HG03103 (cell line): ENCODE measurements around the gene IQGAP2.
"Not testable (repeated sequence)": the region's sequence is repeated elsewhere in the genome, so short reads cannot be mapped to it uniquely, and the experiment has no call there.

Source experiments
- ATAC-seq: cut with Tn5 transposase; IDR thresholded peaks from one replicate; pipeline ENCODE4 v1.9.1; 2021; ENCODE audit warnings: low read depth; ENCODE audit not compliant: unreplicated experiment

Gene IQGAP2

DNA sequence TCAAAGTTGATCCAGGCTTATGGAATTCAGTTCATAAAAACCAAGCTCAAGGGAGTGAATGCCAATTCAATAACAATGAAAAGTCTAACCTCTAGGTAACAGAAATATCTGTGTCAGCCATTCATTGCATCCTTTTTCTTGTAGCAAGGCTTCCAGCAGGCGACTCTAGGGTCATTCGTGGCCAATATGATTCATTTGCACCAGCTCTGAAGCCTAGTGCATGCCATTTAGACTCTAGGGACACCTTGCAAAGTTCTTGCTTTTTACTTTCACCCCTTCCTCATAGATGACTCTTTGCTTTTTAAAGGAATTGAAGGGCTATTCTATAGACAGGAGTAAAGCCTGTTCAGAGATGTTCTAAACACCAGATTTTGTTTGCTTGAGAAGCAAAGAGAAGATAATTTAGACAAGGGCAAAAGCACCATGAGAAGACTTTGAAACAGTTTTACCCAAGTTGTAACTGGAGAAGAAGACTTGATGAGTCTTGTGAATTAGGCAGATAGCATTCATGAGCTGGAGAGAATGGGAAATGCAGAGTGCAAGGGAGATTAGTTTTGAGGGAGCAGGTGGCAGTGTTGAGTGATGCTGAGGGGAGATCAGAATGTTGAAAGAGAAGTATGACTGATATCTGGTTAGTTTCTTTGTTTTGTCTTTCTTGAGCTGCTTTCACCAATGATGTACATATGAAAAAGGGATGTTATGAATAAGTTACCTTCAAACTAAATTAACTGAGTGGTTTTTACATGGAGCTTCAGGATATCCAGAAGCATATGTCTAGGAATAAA lies 125.7 kb downstream of the IQGAP2 start:
- ATAC-seq = no peak

DNA sequence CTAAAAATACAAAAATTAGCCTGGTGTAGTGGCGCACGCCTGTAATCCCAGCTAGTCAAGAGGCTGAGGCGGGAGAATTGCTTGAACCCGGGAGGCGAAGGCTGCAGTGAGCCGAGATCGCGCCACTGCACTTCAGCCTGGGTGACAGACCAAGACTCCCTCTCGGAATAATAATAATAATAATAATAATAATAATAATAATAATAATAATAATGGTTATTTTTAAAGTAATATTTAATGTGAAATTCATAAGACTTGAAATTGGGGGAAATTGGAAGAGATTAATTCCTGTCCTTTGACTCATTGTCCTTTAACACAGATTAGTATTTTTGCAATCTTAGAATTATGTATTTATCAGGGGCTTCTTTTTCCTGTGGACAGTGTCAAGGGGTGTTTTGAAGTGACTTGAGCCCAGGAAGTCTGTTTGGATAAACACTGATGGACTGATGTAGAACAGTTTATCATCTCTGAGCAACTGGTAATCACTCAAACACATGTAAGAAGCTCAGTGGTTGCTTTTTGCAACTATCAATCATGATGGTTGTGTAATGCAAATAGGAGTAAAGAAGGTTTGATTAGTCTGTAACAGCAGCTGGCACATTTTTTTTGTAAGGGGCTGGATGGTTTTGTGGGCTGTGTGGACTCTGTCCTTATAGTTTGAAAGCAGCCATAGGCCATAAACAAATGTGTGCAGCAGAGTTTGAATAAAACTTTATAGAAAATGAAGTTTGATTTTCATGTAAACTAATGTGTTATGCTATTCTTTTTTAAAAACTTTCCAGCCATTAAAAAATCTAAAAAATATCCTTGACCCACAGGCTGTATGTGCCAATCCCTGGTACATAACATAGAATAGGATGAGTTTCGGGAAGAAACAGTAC lies 126.6 kb downstream of the IQGAP2 start:
- no peak for ATAC-seq

DNA sequence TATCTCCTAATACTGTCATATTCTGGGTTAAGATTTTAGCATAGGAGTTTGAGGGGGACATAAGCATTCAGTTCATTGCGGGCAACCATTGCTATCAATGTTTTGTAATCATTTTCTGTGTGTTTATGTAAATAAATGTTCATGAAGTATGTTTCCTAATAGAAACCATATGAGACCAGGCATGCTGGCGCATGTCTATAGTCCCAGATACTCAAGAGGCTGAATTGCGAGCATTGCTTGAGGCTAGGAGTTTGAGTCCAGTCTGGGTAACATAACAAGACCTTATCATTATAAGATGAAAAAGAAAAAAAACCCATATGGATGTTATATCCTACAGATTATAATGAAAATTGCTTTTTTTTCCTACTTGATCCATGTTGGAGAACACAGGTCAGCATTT lies 129.0 kb downstream of the IQGAP2 start:
- no peak for ATAC-seq

DNA sequence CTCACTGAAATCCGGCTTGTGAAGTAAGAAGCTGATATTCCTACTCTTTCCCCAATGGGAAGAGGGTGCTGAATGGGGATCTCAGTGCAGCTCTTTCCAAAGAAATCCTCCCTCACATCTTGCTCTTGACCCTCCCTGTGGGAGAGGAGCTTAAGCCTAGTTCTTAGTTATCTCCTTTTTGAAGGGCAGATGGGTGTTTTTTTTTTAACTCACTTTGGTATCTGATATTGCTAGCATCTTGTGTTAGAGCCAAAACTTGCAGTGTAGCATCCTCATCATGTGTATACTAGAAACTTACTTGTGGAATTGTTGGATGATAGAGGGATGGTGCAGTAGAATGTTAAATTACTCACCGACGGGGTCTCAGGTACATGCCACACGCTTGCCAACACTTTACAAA lies 129.9 kb downstream of the IQGAP2 start:
- ATAC-seq = no peak

DNA sequence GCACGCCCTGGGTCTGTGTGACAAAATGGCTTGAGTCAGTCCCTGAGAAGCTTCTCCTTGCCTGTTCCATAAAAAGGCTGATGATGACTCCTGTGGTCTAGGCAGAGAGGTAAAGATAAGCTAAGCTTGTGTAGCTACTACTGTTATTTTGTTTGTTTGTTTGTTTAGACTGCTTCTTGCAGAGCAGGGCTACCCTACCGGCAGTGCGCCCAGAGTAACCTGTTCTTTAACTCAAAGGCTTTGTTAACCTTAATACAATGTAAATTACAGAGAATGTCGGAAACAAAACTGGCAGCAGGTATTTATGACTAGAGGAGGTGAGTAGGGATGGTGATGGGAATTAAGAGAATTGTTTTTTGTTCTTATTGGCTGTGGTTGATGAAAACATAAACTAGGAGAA lies 132.5 kb downstream of the IQGAP2 start:
- ATAC-seq = no peak

DNA sequence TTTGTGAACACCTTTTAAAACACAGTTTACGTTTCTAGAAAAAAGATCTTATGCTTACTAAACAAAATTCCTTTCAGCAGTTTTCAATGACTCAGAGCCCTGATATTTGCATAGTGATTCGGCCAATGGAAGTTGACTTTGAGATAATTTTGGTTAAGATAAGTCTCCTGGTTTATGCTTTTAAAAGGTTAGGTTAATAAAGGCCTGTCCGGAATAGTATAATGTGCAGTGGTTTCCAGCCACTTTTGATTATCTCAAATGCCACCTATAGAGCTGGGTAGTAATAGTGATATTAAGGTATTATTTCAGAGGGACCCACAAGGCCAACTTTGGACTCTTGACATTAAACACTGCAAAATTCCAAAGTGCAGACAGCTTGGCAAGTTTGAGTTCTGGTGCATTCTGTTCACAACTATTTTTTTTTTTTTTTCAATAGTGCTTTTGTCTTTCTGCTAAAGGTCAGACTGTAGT lies 134.0 kb downstream of the IQGAP2 start:
- ATAC-seq = no peak

DNA sequence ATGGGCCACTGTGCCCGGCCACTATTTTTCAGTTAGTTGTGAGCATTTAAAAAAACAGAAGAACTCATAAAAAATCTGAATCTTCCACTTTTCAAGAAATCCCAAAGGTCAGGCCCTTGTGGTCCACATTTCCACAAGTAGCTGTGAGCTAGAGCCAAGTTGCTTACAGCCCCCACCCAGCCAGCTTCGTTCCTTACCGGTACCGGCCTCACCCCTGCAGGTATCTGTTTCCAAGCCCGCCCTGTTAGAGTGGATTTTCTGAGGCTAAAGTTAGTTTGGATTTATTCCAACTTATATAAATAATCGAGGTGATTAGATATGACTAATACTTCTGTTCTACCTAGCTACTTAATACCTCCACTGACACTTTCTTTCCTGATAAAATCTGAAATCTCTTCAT lies 139.2 kb downstream of the IQGAP2 start:
- ATAC-seq = no peak

DNA sequence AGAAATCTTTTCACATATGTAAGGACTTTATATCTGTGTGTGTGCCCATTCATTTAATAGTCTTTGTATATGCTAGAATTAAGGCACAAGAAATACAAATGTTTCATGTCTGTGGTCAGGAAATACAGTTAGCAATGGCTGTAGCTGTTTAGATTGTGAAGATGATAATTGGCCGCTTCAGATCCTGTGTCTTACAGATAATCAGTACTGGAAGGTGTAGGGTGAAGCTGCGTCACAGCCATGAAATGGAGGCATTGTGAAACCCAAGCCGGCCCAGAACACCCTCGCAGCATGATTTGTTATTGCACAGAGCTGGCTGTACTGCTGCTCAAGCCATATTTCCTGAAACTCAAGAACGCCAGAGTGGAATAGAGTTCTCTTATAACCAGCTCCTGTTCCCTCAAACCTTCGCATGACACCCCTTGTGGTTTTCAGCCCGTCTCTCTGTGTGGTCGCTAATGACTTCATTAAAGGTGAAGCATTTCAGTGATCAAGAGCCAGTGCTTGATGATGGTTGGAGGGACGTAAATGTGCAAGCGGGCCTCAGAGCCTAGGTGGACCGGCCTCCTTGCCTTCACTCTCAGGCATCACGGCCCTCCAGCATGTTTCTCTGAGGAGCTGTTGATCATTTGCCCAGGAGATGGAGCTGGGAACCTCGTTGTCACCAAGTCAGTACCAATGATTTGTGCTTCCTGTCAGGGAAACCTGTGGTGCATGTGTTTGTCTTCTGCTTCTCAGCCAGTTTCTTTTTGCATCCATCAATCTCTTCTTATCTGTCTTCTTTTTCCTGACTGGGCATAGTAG lies 140.0 kb downstream of the IQGAP2 start:
- ATAC-seq = no peak

DNA sequence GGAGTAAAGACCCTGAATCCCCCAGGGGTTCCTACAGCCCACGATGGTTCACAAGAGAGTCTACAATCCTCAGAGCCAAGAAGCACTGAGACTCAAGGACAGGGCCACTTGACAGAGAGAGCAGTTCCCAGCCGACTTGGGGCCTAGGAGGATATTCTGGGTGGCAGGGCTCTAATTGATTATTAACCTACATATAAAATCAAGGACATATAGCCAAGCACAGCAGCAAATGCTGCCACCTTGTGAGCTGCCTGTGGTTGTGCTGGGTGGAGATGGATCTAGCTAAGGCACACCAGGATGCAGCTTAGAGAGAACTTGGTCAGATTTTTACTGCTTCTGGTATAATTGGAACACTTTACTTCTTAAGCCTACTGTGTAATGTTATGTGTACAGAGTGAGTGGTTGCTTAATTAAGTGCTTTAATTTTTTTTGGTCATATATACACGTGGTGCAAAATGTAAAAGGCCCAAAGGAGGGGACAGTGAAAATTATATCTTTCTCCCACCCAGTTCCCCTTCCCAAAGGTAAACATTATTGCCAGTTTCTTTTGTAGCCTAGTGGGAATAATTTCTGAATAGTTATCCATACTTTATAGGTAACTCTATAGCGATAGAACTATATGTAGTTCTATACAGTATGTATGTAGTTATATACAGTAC lies 141.3 kb downstream of the IQGAP2 start:
- ATAC-seq = no peak

DNA sequence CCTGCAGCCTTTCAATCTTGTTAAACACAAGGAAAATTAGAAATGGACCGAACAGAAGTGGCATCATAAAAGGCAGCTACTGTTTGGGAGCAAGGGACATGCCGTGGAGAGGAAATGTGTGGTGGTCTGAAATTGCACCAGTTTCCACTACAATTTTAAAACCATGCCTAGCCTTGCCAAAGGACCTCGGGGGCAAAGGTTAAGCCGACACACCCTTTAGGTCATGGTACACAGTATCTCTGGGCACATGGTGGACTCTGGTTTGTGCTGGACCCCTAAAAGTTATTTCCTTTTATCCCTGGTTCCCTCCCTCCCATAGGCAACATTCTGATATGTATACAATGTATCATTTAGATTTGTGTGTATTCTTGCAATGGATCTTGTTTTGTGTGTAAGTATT lies 142.1 kb downstream of the IQGAP2 start:
- no peak for ATAC-seq

DNA sequence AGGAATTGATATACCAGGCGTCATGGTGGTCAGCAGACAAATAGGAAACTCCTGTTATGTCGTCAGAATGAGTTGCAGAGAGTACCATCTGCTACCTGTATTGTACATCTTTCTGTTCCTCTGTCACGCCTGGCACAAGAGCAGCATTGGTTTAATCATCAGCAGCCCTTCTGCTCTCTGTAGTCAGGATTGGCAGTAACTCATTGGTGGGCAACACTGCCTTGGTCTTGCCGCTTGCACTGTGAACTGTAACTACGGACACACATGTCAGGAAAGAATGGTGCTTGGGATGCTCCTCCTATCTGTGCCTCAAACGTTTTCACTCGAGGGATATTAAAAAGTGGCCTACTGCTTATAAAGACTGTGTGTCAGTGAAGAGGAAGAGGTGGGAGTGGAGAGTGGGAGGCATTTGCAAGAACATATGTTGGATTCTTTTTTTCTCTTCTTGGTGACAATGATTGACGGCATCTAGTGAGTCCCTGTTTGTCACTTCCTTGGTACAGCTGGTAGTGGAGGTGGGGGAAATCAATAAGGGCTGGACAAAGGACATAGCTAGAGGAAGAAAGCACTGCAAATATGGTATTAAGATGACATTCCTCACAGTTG lies 143.5 kb downstream of the IQGAP2 start:
- ATAC-seq = no peak

DNA sequence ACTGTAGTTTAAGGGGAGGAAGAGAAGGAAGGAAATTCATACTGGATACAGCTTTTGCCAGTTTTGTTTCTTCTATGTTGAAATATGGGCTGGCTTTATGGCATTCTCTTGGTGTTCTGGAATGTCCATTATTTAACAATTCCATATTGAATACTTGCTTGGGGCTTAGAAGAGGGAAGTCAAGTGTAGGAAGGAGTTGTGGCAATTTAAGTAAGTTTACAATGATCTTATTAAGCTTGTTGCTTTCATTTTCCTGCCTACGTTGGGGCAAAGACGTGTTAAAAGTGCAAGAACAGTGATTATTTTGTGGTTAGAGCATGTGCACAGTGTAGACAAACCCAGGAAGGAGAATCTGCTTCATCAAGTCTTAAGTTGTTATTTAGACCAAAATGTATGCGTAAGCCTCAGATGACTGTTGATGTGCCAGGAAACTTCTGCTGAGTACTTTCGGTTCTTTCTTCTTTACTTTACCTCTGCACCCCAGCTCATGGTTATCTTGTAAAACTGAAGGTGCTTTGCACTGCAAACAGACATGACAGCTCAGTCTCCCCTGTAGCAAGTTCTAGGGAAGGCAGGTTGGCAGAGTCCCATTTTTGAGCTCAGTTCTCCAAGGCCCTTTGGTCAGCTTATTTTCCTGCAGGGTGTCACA lies 144.3 kb downstream of the IQGAP2 start:
- ATAC-seq = peak; percentile 64

DNA sequence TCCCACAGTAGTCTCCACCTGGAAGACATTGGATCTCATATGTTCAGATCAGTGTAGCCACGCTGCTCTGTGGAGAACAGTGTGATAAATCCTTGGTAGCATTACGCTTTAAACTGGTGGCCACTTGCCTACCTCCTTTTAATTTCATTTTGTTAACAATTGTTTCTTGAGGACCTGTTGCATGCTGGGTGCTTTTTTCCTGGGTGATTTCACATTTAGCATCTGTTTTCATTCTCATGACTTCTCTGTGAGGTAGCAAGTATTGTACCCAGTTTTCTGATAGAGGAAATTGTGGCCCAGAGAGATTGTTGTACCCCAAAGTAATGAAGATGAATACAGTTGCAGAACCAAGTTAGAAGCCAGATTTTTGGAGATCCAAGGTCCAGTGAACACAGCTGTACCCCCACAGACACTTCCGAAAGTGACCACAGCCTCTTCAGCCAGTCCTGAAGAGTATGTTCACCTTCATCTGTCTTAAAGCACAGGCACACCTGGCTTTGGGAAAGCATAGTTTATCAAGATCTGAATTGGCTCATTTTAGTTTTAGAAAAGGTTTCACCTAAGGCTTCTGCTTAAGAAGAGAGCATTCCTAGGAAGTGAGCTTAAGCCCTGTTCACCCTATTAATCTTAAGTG lies 144.9 kb downstream of the IQGAP2 start:
- peak; percentile 7 for ATAC-seq

DNA sequence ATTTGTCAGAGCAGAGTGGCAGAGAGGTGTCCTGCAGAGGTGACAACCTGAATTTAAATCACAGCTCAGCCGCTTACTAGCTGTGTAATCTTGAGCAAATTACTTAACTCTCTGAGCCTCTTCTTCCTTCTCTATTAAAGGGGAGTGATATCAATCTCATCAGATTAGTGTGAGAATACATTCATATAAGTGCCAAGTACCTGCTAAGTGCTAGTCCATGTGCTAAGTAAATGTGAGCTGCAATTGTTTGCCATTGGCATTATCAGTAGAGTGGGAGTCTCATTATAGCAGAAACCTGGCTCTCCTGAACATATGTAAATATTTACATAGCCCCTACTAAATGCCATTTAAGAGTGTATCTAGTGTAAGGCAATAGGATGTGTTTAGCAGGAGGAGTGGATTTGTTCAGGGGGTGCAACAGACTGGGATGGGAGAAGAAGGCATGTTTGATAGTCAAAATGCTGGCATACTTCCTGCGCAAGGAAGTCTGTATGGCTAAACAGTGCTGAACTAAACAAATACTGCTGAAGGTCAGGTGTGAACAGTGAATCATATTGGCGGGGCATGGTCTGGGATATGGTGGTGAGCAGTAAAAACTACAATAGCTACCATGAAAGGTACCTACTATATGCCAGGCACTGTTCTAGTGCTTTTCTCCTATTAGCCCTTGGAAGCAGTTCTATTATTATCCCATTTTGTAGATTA lies 145.6 kb downstream of the IQGAP2 start:
- ATAC-seq = no peak

DNA sequence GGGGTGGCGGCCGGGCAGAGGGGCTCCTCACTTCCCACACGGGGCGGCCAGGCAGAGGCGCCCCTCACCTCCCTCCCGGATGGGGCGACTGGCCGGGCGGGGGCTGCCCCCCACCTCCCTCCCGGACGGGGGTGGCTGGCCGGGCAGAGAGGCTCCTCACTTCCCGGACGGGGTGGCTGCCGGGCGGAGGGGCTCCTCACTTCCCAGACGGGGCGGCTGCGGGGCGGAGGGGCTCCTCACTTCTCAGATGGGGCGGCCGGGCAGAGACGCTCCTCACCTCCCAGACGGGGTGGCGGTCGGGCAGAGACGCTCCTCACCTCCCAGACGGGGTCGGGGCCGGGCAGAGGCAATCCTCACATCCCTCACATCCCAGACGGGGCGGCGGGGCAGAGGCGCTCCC lies 147.8 kb downstream of the IQGAP2 start:
- not testable (repeated sequence) for ATAC-seq

DNA sequence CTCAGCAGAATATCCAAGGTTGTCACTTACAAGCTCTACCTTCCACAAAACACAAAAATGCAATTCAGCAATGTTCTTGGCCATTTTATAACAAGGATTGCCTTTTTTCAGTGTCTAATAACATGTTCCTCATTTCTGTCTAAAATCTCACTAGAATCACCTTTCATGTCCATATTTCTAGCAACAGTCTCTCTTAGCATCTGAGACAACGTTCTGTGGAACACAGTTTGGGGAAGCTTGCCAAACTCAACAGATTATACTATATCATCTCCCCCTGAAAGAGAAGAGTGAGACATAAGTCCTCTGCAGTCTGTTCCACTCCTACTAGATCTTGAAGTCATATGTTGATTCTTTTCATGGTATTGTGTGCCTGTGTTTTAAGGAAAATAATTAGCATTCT lies 149.5 kb downstream of the IQGAP2 start:
- ATAC-seq = no peak

DNA sequence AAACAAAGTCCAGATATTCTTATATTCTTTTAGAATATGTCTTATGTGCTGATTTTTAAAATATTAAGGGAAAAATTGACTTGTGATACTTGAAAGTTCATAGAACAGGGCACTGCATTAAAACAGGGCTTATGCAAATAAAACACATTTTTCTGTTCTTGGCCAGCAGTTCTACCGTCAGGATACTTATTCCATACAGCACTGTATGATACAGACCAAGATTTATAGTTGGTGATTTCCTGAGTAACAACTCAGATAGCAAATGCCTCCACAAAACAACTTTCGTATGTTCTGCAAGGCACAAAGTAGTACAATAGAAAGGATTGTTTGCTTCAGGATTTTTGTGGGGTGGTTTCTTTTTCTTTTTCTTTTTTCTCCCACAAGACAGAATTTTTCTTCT lies 150.2 kb downstream of the IQGAP2 start:
- no peak for ATAC-seq

DNA sequence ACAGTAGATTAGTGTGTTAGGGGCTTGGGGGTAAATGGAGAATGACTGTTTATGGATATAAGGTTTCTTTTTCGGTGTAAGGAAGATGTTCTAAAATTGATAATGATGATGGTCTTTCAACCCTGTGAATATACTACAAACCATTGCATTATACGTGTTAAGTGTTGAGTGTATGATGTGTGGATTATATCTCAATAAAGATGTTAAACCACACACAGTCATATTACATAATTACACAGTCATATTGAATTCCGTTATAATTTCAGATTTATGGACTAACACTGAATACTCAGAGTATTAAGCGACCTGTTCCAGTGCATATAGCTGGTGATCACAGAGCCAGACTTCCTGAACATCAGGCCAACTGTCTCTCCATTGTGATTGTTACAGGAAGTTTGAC lies 152.0 kb downstream of the IQGAP2 start:
- no peak for ATAC-seq
